WTC11 (cell line): Measurements from ENCODE around the gene ZMIZ1. TPM values are rescaled to one million over a fixed set of nuclear protein-coding genes. Genes with fewer than 3 reads are reported as not detected.

Experiments used
- ATAC-seq: fragments of 200-7000 bp; cut with Tn5 transposase; 2 replicates; pipeline ENCODE4 v1.10.0; 2021; ENCODE audit warnings: mild to moderate bottlenecking, moderate library complexity
- CTCF ChIA-PET: fragments of 300-600 bp; sonication (Branson Sonifier 250); formaldehyde crosslinking; loops from one replicate; lab custom pipeline; 2021; ENCODE audit warnings: antibody characterized with exemption; lab: Charles Lee
- POLR2A ChIA-PET: fragments of 350-600 bp; sonication (Branson Sonifier 250); formaldehyde crosslinking; loops from one replicate; lab custom pipeline; 2021; ENCODE audit warnings: antibody characterized with exemption; lab: Charles Lee
- DNase-seq: peaks from one replicate; pipeline ENCODE4 v3.0.0; 2021; ENCODE audit warnings: low spot score
- H3K27ac Mint-ChIP-seq: 2 replicates; pipeline ENCODE4 v1.8.0; 2021; ENCODE audit warnings: mixed read lengths
- H3K27me3 Mint-ChIP-seq: 2 replicates; pipeline ENCODE4 v1.8.0; 2021; ENCODE audit warnings: low read depth, mild to moderate bottlenecking, moderate library complexity, mixed read lengths
- H3K36me3 Mint-ChIP-seq: 2 replicates; pipeline ENCODE4 v1.8.0; 2021; ENCODE audit warnings: mixed read lengths
- H3K4me1 Mint-ChIP-seq: 2 replicates; pipeline ENCODE4 v1.8.0; 2022; ENCODE audit warnings: mixed read lengths
- H3K4me3 Mint-ChIP-seq: 2 replicates; pipeline ENCODE4 v1.8.0; 2021; ENCODE audit warnings: mild to moderate bottlenecking, moderate library complexity, mixed read lengths
- H3K9me3 Mint-ChIP-seq: 2 replicates; pipeline ENCODE4 v1.8.0; 2021; ENCODE audit warnings: mixed read lengths
- AR ChIP-seq: fragments of 250-450 bp; sonication (Bioruptor Pico); IDR thresholded peaks from 2 replicates; pipeline ENCODE4 v1.9.0; 2021; ENCODE audit warnings: mild to moderate bottlenecking
- E2F1 ChIP-seq: sonication (generic); formaldehyde crosslinking; IDR thresholded peaks from 2 replicates; pipeline ENCODE4 v1.8.0; 2022; ENCODE audit warnings: mild to moderate bottlenecking, missing genetic modification reagents
- ETV6 ChIP-seq: sonication (generic); formaldehyde crosslinking; IDR thresholded peaks from 2 replicates; pipeline ENCODE4 v1.8.1; 2022; ENCODE audit warnings: mild to moderate bottlenecking, missing genetic modification reagents
- FOXK1 ChIP-seq: sonication (generic); formaldehyde crosslinking; IDR thresholded peaks from 2 replicates; pipeline ENCODE4 v1.8.0; 2022; ENCODE audit warnings: mild to moderate bottlenecking, moderate library complexity, missing genetic modification reagents
- GABPB1 ChIP-seq: sonication (generic); formaldehyde crosslinking; IDR thresholded peaks from 2 replicates; pipeline ENCODE4 v1.8.1; 2023; ENCODE audit warnings: mild to moderate bottlenecking, missing genetic modification reagents
- GTF2I ChIP-seq: fragments of 250-450 bp; sonication (Bioruptor Pico); conservative IDR thresholded peaks from 2 replicates; pipeline ENCODE4 v1.4.0; 2021; ENCODE audit warnings: mild to moderate bottlenecking
- JUN ChIP-seq: sonication (generic); formaldehyde crosslinking; IDR thresholded peaks from 2 replicates; pipeline ENCODE4 v1.8.0; 2023; ENCODE audit warnings: mild to moderate bottlenecking, missing genetic modification reagents
- NFYB ChIP-seq: sonication (generic); formaldehyde crosslinking; conservative IDR thresholded peaks from 2 replicates; pipeline ENCODE4 v1.8.0; 2022; ENCODE audit warnings: low read depth, missing genetic modification reagents
- RELA ChIP-seq: sonication (generic); formaldehyde crosslinking; IDR thresholded peaks from 2 replicates; pipeline ENCODE4 v1.8.1; 2022; ENCODE audit warnings: missing genetic modification reagents, mild to moderate bottlenecking, borderline replicate concordance
- RORB ChIP-seq: fragments of 250-450 bp; sonication (Bioruptor Pico); IDR thresholded peaks from 2 replicates; pipeline ENCODE4 v1.9.0; 2021; ENCODE audit warnings: mild to moderate bottlenecking
- SP1 ChIP-seq: sonication (generic); formaldehyde crosslinking; conservative IDR thresholded peaks from 2 replicates; pipeline ENCODE4 v1.8.1; 2022; ENCODE audit warnings: missing genetic modification reagents
- TEAD1 ChIP-seq: sonication (generic); formaldehyde crosslinking; IDR thresholded peaks from 2 replicates; pipeline ENCODE4 v1.8.0; 2022; ENCODE audit warnings: mild to moderate bottlenecking, missing genetic modification reagents
- ZBTB43 ChIP-seq: sonication (generic); formaldehyde crosslinking; IDR thresholded peaks from 2 replicates; pipeline ENCODE4 v1.8.1; 2023; ENCODE audit warnings: mild to moderate bottlenecking, missing genetic modification reagents
- ZNF121 ChIP-seq: sonication (generic); formaldehyde crosslinking; IDR thresholded peaks from 2 replicates; pipeline ENCODE4 v1.8.0; 2023; ENCODE audit warnings: missing genetic modification reagents
- ZNF281 ChIP-seq: sonication (generic); formaldehyde crosslinking; IDR thresholded peaks from 2 replicates; pipeline ENCODE4 v1.8.0; 2023; ENCODE audit warnings: mild to moderate bottlenecking, missing genetic modification reagents
- ZNF532 ChIP-seq: fragments of 250-450 bp; sonication (Bioruptor Pico); IDR thresholded peaks from 2 replicates; pipeline ENCODE4 v1.9.0; 2021; ENCODE audit warnings: mild to moderate bottlenecking, borderline replicate concordance
- total RNA-seq: library from RNA; stranded (reverse); gene quantifications from 3 replicates; pipeline ENCODE4 v1.2.3, GENCODE V29; 2021
- TF ChIP-seq, protein P1 (sequence below): sonication (generic); formaldehyde crosslinking; IDR thresholded peaks from 2 replicates; pipeline ENCODE4 v1.8.1; 2022; ENCODE audit warnings: mild to moderate bottlenecking, moderate library complexity, missing genetic modification reagents
- TF ChIP-seq, protein P2 (sequence below): sonication (generic); formaldehyde crosslinking; IDR thresholded peaks from 2 replicates; pipeline ENCODE4 v1.8.0; 2022; ENCODE audit warnings: mild to moderate bottlenecking, missing genetic modification reagents

The ZMIZ1 gene
- total RNA-seq, 1 experiment from 2014 or later, result 44.4 TPM

DNA sequence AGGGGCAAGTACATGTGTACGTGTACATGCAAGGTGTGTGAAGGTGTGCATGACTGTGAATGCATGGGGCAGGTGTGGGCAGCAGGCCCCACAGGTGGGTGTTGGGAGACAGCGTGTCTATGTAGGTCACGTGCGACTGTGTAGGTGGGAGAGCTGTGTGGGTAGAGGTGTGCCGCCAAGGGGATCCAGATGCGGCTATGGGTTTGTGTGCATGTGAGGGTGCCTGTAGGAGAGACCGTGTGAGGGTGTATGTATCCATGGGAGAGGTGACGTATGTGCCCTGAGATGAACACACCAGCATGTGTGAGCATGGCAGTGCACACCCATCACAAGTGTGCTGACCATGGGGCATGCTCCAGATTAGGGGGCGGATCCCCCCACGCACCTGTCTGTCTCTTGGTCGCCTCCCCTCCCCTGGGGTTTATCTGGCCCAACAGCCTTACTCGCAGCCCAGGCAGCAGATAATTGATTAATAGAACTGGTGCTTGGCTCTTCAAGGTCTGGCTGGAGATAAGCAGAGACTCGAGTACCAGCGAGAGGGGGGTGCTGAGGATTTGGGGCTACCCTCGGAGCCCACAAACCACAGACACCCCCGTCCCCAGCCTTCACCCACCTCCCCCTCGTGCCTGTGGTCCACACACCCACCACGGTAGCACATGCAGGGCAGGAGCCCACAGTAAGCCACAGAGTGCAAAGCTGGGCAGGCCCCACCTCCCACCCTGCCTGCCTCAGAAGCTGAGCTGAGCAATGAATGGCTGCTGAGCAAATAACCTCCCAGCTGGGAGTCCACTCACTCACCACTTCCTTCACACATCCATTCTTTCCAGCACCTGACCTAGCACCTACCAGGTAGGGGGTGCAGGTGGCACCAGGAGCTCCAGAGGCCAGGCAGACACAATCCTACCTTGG is 41.4 kb upstream of the ZMIZ1 start:
- no peaks in the 10 kb centered on the region; the same call in none of the 2 replicates for H3K27me3 Mint-ChIP-seq
- no peaks in the 10 kb centered on the region for H3K9me3 Mint-ChIP-seq
- ATAC-seq, result no peak
- H3K27ac Mint-ChIP-seq, result no peak overlapping the region
- H3K4me1 Mint-ChIP-seq, result peaks cover 11% of the 10 kb centered on the region
- no peaks in the 10 kb centered on the region for H3K36me3 Mint-ChIP-seq
- CTCF ChIA-PET, result interaction anchor here (1.1 to 1.6 kb wide), 2 partner anchors 25 to 168 kb away, joined by 3 to 4 read pairs; no protein-coding TSS in a partner anchor
- no peak for TF ChIP-seq ZNF121 (CRISPR knock-in tag)
- TF ChIP-seq RORB, result no peak
- no peak for TF ChIP-seq E2F1
- TF ChIP-seq RELA (CRISPR knock-in tag), result no peak
- no peak for TF ChIP-seq ZNF532 (CRISPR knock-in tag)
- TF ChIP-seq AR, result no peak
- TF ChIP-seq, protein P1, sequence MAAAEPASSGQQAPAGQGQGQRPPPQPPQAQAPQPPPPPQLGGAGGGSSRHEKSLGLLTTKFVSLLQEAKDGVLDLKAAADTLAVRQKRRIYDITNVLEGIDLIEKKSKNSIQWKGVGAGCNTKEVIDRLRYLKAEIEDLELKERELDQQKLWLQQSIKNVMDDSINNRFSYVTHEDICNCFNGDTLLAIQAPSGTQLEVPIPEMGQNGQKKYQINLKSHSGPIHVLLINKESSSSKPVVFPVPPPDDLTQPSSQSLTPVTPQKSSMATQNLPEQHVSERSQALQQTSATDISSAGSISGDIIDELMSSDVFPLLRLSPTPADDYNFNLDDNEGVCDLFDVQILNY (CRISPR knock-in tag), result no peak
- no peak for TF ChIP-seq GABPB1 (CRISPR knock-in tag)
- TF ChIP-seq ZNF281 (CRISPR knock-in tag), result no peak
- no peak for TF ChIP-seq FOXK1 (CRISPR knock-in tag)
- no peak for TF ChIP-seq TEAD1
- TF ChIP-seq, all 79 proteins: peak for 0
- H3K4me3 Mint-ChIP-seq, result no peak overlapping the region
- POLR2A ChIA-PET, result no interaction called here
- DNase-seq, result no peak

DNA sequence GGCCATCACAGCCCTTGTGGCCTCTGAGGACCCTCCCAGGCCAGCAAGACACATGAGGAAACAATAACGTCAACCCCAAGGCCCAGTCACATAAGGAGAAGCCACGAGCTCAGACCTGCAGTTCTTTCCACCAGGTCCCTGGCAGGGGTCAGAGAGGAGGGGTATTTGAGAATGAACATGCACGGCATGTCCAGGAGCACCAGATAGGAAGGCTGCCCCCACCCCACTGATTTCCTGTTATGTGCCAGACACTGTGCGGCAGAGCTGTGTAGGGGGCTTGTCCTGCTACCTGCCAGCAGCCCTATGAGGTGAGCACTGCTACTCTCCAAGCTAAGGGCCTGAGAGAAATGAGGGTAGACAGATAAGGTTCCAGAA is 40.7 kb upstream of the ZMIZ1 start:
- Mint-ChIP-seq H3K27ac (no peak overlapping the region), H3K27me3 (no peaks in the 10 kb centered on the region; the same call in none of the 2 replicates), H3K4me3 (no peak overlapping the region), H3K36me3 (no peaks in the 10 kb centered on the region), H3K9me3 (no peaks in the 10 kb centered on the region), H3K4me1 (peaks cover 7% of the 10 kb centered on the region)
- POLR2A ChIA-PET, result no interaction called here
- no peak for DNase-seq
- ATAC-seq, result no peak
- CTCF ChIA-PET, result interaction anchor here (1.1 to 1.6 kb wide), 2 partner anchors 24 to 167 kb away, joined by 3 to 4 read pairs; no protein-coding TSS in a partner anchor
- TF ChIP-seq NFYB (no peak), ZBTB43 (CRISPR knock-in tag) (no peak), SP1 (CRISPR knock-in tag) (no peak), GTF2I (CRISPR knock-in tag) (no peak), ETV6 (CRISPR knock-in tag) (no peak), JUN (CRISPR knock-in tag) (no peak)
- TF ChIP-seq, protein P1 (CRISPR knock-in tag), result no peak
- TF ChIP-seq, protein P2, sequence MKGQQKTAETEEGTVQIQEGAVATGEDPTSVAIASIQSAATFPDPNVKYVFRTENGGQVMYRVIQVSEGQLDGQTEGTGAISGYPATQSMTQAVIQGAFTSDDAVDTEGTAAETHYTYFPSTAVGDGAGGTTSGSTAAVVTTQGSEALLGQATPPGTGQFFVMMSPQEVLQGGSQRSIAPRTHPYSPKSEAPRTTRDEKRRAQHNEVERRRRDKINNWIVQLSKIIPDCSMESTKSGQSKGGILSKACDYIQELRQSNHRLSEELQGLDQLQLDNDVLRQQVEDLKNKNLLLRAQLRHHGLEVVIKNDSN (CRISPR knock-in tag), result no peak
